Activated CD4-positive, alpha-beta memory T cell treated with anti-CD3 and anti-CD28 coated beads for 36 hours (primary cell): ENCODE data around the gene CPEB3. TPM values are rescaled to one million over a fixed set of nuclear protein-coding genes. Genes with fewer than 3 reads are reported as not detected.

Experiments used
- CTCF ChIA-PET: fragments of 350-600 bp; sonication (Branson Sonifier 250); formaldehyde crosslinking; loops from one replicate; lab custom pipeline; 2021; ENCODE audit warnings: antibody characterized with exemption, inconsistent platforms; lab: Charles Lee
- POLR2A ChIA-PET: fragments of 350-600 bp; sonication (Branson Sonifier 250); formaldehyde crosslinking; loops from one replicate; lab custom pipeline; 2021; ENCODE audit warnings: antibody characterized with exemption; lab: Charles Lee
- DNase-seq: peaks from one replicate; pipeline ENCODE4 v3.0.0-alpha.2; 2020
- H3K27ac Mint-ChIP-seq: one replicate; pipeline ENCODE4 v1.8.0; 2021; ENCODE audit warnings: mixed read lengths
- H3K27me3 Mint-ChIP-seq: one replicate; pipeline ENCODE4 v1.8.0; 2021; ENCODE audit warnings: mixed read lengths
- H3K36me3 Mint-ChIP-seq: one replicate; pipeline ENCODE4 v1.8.0; 2021; ENCODE audit warnings: mixed read lengths
- H3K4me1 Mint-ChIP-seq: one replicate; pipeline ENCODE4 v1.8.0; 2021; ENCODE audit warnings: low read depth, mixed read lengths
- H3K4me3 Mint-ChIP-seq: one replicate; pipeline ENCODE4 v1.8.0; 2021; ENCODE audit warnings: mild to moderate bottlenecking, mixed read lengths
- H3K9me3 Mint-ChIP-seq: one replicate; pipeline ENCODE4 v1.8.0; 2021; ENCODE audit warnings: mixed read lengths
- intact Hi-C: fragments of 100-400 bp; cut with micrococcal nuclease; formaldehyde crosslinking; loops from one replicate; pipeline ENCODE4 v1.15.1; 2023
- total RNA-seq, 2 experiments: library from RNA; stranded (reverse); gene quantifications; one replicate each; pipeline ENCODE4 v1.2.3, GENCODE V29; 2021

Gene CPEB3
- total RNA-seq, 2 experiments from 2014 or later = 1.4 to 1.6 TPM

GRCh38 chr10:92265687-92266258 lies 25.1 kb downstream of the CPEB3 start:
- Mint-ChIP-seq H3K9me3 (no peaks in the 10 kb centered on the region), H3K27me3 (no peaks in the 10 kb centered on the region), H3K36me3 (no peaks in the 10 kb centered on the region), H3K4me1 (peaks cover 5% of the 10 kb centered on the region), H3K4me3 (no peak overlapping the region), H3K27ac (no peak overlapping the region)
- POLR2A ChIA-PET = no interaction called here
- DNase-seq = no peak
- intact Hi-C loops = no loop called here
- CTCF ChIA-PET = no interaction called here

GRCh38 chr10:92264249-92264648 lies 26.6 kb downstream of the CPEB3 start:
- no peak for DNase-seq
- Mint-ChIP-seq H3K9me3 (no peaks in the 10 kb centered on the region), H3K27me3 (no peaks in the 10 kb centered on the region), H3K36me3 (no peaks in the 10 kb centered on the region), H3K4me1 (peaks cover 5% of the 10 kb centered on the region), H3K4me3 (no peak overlapping the region), H3K27ac (no peak overlapping the region)
- ChIA-PET POLR2A (no interaction called here), CTCF (no interaction called here)
- intact Hi-C loops = no loop called here

DNA sequence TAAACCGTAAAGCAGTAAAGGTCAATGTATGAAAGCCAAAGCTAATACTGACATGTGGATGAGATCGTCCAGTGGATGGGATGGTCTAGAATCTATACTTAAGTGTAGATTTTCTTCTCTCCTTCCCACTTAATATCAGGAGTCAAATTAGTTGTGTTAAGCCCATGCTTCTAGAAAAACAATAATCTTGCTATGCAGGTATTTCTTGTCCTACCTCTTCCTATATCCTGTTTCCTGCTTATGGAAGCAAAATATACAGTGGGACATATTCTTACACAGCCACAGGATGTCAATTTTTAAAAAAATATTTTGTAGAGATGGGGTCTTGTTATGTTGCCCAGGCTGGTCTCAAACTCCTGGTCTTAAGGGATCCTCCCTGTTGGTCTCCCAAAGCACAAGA lies 27.5 kb downstream of the CPEB3 start:
- no peak for DNase-seq
- H3K27me3 Mint-ChIP-seq = no peaks in the 10 kb centered on the region
- POLR2A ChIA-PET = interaction anchor here (0.9 kb wide), 1 partner anchor 9 kb away, joined by 4 read pairs; no protein-coding TSS in a partner anchor
- H3K9me3 Mint-ChIP-seq = no peaks in the 10 kb centered on the region
- no peak overlapping the region for H3K4me3 Mint-ChIP-seq
- H3K36me3 Mint-ChIP-seq = no peaks in the 10 kb centered on the region
- peaks cover 5% of the 10 kb centered on the region for H3K4me1 Mint-ChIP-seq
- intact Hi-C loops = no loop called here
- CTCF ChIA-PET = no interaction called here
- no peak overlapping the region for H3K27ac Mint-ChIP-seq

- Mint-ChIP-seq H3K4me1 (peaks cover under 1% of the 10 kb centered on the region), H3K27me3 (no peaks in the 10 kb centered on the region), H3K4me3 (no peak overlapping the region), H3K9me3 (no peaks in the 10 kb centered on the region), H3K27ac (no peak overlapping the region), H3K36me3 (no peaks in the 10 kb centered on the region)
- no peak for DNase-seq
- intact Hi-C loops = no loop called here
- CTCF ChIA-PET = interaction anchor here (1.0 kb wide), 1 partner anchor 162 kb away, joined by 3 read pairs; no protein-coding TSS in a partner anchor
- POLR2A ChIA-PET = no interaction called here
Measured at GRCh38 chr10:92248566-92248965, 42.3 kb downstream of the CPEB3 start.

GRCh38 chr10:92244796-92245195 lies 46.1 kb downstream of the CPEB3 start:
- Mint-ChIP-seq H3K4me3 (no peak overlapping the region), H3K27ac (no peak overlapping the region), H3K36me3 (peaks cover under 1% of the 10 kb centered on the region), H3K27me3 (peaks cover under 1% of the 10 kb centered on the region), H3K4me1 (peaks cover 20% of the 10 kb centered on the region), H3K9me3 (no peaks in the 10 kb centered on the region)
- CTCF ChIA-PET = no interaction called here
- intact Hi-C loops = loop anchor here (5.0 kb wide), 2 partner anchors 142 to 348 kb away; partner anchors contain the start of gene KIF11
- no peak for DNase-seq
- POLR2A ChIA-PET = no interaction called here

DNA sequence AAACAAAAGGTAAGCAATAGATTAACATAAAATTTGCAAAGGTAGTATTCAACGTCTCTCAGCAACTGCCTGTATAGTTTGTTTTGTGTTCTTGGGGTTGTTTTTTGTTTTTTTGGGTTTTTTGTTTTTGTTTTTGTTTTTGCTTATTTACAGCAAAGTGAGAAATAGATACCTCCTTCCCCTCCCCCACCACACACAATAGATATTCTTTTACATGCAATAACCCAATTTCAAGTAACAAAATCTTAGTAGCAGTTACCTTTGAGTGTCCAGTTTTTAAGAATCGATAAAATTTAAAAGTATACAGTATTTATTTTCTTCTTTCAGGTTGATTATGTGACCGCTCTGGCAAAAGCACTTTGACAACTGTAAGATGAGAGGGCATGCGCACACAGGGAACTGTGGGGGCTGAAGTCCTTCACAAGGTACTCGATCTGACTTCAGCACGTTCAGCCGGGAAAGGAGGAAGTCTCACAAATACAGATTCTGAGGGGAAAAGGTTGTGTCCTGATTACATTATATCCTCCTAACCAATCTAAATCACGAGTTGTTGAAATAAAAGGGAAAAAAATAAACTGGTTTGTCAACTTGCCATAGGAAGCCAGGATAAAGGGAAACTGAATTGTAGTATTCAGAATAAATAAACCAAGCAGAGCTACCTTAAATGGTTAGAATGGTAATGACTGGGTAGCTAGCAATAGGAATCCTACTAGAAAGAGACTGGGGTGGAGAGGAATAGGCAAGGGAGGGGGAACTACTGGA lies 47.8 kb downstream of the CPEB3 start:
- H3K4me3 Mint-ChIP-seq = peak overlapping the region; percentile 43
- peaks cover 31% of the 10 kb centered on the region for H3K4me1 Mint-ChIP-seq
- H3K36me3 Mint-ChIP-seq = peaks cover 9% of the 10 kb centered on the region
- peak; percentile 47 for DNase-seq
- intact Hi-C loops = loop anchor here (5.0 kb wide), 2 partner anchors 141 to 349 kb away; partner anchors contain the start of gene KIF11
- peaks cover 9% of the 10 kb centered on the region for H3K27me3 Mint-ChIP-seq
- ChIA-PET CTCF (interaction anchor here (0.7 kb wide), 1 partner anchor 312 kb away, joined by 3 read pairs; no protein-coding TSS in a partner anchor), POLR2A (no interaction called here)
- no peak overlapping the region for H3K27ac Mint-ChIP-seq
- H3K9me3 Mint-ChIP-seq = no peaks in the 10 kb centered on the region

- CTCF ChIA-PET = interaction anchor here (0.7 to 1.0 kb wide), 2 partner anchors 49 to 311 kb away, joined by 3 to 4 read pairs; partner anchors contain the start of genes CPEB3 and MARCHF5
- Mint-ChIP-seq H3K4me1 (peaks cover 33% of the 10 kb centered on the region), H3K4me3 (no peak overlapping the region), H3K36me3 (peaks cover 9% of the 10 kb centered on the region), H3K27me3 (peaks cover 9% of the 10 kb centered on the region), H3K9me3 (no peaks in the 10 kb centered on the region), H3K27ac (no peak overlapping the region)
- DNase-seq = no peak
- POLR2A ChIA-PET = no interaction called here
- intact Hi-C loops = loop anchor here (5.0 kb wide), 2 partner anchors 140 to 350 kb away; partner anchors contain the start of gene KIF11
Measured at GRCh38 chr10:92242380-92242779, 48.5 kb downstream of the CPEB3 start.

- POLR2A ChIA-PET = no interaction called here
- H3K27ac Mint-ChIP-seq = no peak overlapping the region
Measured at GRCh38 chr10:92241501-92241900, 49.4 kb downstream of the CPEB3 start.

DNA sequence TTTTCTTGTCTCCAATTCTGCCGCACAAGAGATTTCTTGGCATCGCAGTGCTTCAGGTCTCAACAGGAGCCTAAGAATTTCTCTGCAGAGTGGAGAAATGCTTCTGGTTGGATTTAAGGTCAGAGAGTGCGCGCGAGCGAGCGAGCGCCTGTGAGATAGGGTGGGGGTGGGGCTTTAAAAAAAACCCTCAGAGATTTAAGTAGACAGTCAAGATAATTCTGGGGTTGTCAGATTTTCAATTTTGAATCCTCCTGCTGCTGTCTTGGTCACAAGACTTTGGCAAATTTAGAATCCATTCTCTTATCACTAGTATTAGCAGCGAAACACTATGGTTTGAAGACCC lies 49.7 kb downstream of the CPEB3 start:
- H3K9me3 Mint-ChIP-seq = no peaks in the 10 kb centered on the region
- POLR2A ChIA-PET = no interaction called here
- H3K36me3 Mint-ChIP-seq = peaks cover 9% of the 10 kb centered on the region
- DNase-seq = no peak
- H3K4me1 Mint-ChIP-seq = peaks cover 33% of the 10 kb centered on the region
- H3K27ac Mint-ChIP-seq = no peak overlapping the region
- H3K4me3 Mint-ChIP-seq = peak overlapping the region; percentile 72
- CTCF ChIA-PET = interaction anchor here (1.0 kb wide), 1 partner anchor 50 kb away, joined by 4 read pairs; the partner anchor contains the start of genes CPEB3 and MARCHF5
- H3K27me3 Mint-ChIP-seq = peaks cover 9% of the 10 kb centered on the region
- intact Hi-C loops = loop anchor here (2.0 to 5.0 kb wide), 3 partner anchors 30 to 351 kb away; partner anchors contain the start of gene KIF11

More at GRCh38 chr10:92241501-92241900, 49.4 kb downstream of the CPEB3 start:
- no peak for DNase-seq
- Mint-ChIP-seq H3K36me3 (peaks cover 9% of the 10 kb centered on the region), H3K4me1 (peaks cover 33% of the 10 kb centered on the region), H3K9me3 (no peaks in the 10 kb centered on the region), H3K4me3 (peak overlapping the region; percentile 72), H3K27me3 (peaks cover 9% of the 10 kb centered on the region)
- intact Hi-C loops = loop anchor here (2.0 to 5.0 kb wide), 3 partner anchors 31 to 351 kb away; partner anchors contain the start of gene KIF11
- CTCF ChIA-PET = interaction anchor here (1.0 kb wide), 1 partner anchor 50 kb away, joined by 4 read pairs; the partner anchor contains the start of genes CPEB3 and MARCHF5

DNA sequence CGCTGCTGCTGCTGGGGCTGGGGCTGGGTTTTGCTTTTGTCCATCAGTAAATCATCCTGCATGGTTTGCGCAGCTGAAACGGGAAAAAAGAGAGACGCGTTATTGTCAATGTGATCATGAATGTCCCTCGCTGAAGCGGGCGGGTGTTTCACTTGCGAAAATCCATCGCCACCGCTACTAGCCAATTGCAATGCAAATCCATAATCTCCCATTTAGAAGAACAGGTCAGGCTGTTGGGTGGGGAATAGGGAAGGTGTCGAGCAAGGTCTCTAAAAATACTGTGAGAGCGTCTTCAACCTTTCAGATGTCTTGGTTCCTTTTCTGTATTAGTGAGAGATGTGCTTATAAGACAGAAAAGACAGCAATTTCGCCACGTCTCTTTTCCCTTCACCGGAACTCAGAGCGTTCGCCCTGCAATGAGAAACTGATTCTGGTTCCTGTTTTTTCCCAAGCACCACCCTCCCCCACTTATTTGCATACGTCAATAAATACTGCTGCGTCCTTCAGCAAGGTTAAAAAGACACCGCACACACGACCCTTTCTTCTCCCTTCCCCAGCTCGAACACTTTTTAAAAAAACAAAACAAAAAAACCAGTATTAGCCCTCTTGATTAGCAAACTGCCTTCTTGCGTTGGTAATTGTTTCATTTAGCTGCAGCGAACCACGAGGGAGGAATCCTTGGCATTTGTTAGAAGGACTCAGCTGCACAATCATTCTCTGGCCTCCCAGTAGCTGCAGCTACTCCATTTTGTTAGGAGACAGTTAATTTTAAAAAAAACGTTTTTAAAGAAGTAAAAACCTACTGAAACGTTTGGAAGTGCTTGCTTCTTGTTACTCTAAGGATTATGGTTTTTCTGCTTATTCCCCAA lies 50.4 kb downstream of the CPEB3 start:
- Mint-ChIP-seq H3K4me3 (peak overlapping the region; percentile 72), H3K4me1 (peaks cover 33% of the 10 kb centered on the region), H3K36me3 (peaks cover 9% of the 10 kb centered on the region), H3K9me3 (no peaks in the 10 kb centered on the region), H3K27ac (no peak overlapping the region), H3K27me3 (peaks cover 9% of the 10 kb centered on the region)
- DNase-seq = peak; percentile 38
- CTCF ChIA-PET = no interaction called here
- intact Hi-C loops = loop anchor here (1.0 to 5.0 kb wide), 4 partner anchors 30 to 352 kb away; partner anchors contain the start of genes CPEB3, KIF11 and MARCHF5
- POLR2A ChIA-PET = no interaction called here

GRCh38 chr10:92239600-92240288 lies 51.1 kb downstream of the CPEB3 start:
- H3K4me3 Mint-ChIP-seq = peak overlapping the region; percentile 72
- intact Hi-C loops = loop anchor here (1.0 to 5.0 kb wide), 4 partner anchors 29 to 353 kb away; partner anchors contain the start of genes CPEB3, KIF11 and MARCHF5
- H3K4me1 Mint-ChIP-seq = peaks cover 33% of the 10 kb centered on the region
- no peak overlapping the region for H3K27ac Mint-ChIP-seq
- H3K9me3 Mint-ChIP-seq = no peaks in the 10 kb centered on the region
- POLR2A ChIA-PET = no interaction called here
- peaks cover 9% of the 10 kb centered on the region for H3K27me3 Mint-ChIP-seq
- CTCF ChIA-PET = no interaction called here
- peak; percentile 52 for DNase-seq
- peaks cover 9% of the 10 kb centered on the region for H3K36me3 Mint-ChIP-seq
